ENCODE data around the gene PSMD5.

- TF ChIP-seq, protein P1, sequence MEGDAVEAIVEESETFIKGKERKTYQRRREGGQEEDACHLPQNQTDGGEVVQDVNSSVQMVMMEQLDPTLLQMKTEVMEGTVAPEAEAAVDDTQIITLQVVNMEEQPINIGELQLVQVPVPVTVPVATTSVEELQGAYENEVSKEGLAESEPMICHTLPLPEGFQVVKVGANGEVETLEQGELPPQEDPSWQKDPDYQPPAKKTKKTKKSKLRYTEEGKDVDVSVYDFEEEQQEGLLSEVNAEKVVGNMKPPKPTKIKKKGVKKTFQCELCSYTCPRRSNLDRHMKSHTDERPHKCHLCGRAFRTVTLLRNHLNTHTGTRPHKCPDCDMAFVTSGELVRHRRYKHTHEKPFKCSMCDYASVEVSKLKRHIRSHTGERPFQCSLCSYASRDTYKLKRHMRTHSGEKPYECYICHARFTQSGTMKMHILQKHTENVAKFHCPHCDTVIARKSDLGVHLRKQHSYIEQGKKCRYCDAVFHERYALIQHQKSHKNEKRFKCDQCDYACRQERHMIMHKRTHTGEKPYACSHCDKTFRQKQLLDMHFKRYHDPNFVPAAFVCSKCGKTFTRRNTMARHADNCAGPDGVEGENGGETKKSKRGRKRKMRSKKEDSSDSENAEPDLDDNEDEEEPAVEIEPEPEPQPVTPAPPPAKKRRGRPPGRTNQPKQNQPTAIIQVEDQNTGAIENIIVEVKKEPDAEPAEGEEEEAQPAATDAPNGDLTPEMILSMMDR (conservative IDR thresholded peaks at IDR 0.05; ENCODE audit: low read depth, low read length): no peak
- TF ChIP-seq EZH2 (IDR thresholded peaks at IDR 0.05; ENCODE audit: borderline replicate concordance, low read depth, low read length, poor library complexity, severe bottlenecking): no peak
These were observed 13.3 kb upstream of the PSMD5 start for GRCh38 chr9:120855827-120856670.

All from A673 (cell line).